ENCODE measurements around the gene JMJD7. TPM values are rescaled to one million over a fixed set of nuclear protein-coding genes. Genes with fewer than 3 reads are reported as not detected.

Gene JMJD7
- polyA plus RNA-seq (ENCODE audit: insufficient read depth in 1 of 5, insufficient read length in 5 of 5, low replicate concordance in 1 of 5): 10 to 100 TPM; 12.2 to 14.4 (median 13.0) TPM
- long read RNA-seq, donor 1, partial matches to known transcripts: 0 of 5 reads
- long read RNA-seq, donor 1, other reads (novel, unspliced or antisense): 0 of 5 reads
- long read RNA-seq, donor 2, partial matches to known transcripts: 0 of 2 reads
- long read RNA-seq, donor 2, other reads (novel, unspliced or antisense): 0 of 2 reads
- long read RNA-seq, donor 3, partial matches to known transcripts: 0 of 3 reads
- long read RNA-seq, donor 3, other reads (novel, unspliced or antisense): 0 of 3 reads
- long read RNA-seq, donor 4, partial matches to known transcripts: 0 of 1 reads
- long read RNA-seq, donor 4, other reads (novel, unspliced or antisense): 0 of 1 reads
- long read RNA-seq, donor 5, partial matches to known transcripts: 5 of 10 reads
- long read RNA-seq, donor 5, other reads (novel, unspliced or antisense): 0 of 10 reads
- long read RNA-seq, donor 6, partial matches to known transcripts: 0 of 3 reads
- long read RNA-seq, donor 6, other reads (novel, unspliced or antisense): 0 of 3 reads
- long read RNA-seq, donor 7, partial matches to known transcripts: 0 of 5 reads
- long read RNA-seq, donor 7, other reads (novel, unspliced or antisense): 0 of 5 reads
- long read RNA-seq, donor 8, partial matches to known transcripts: 0 of 2 reads
- long read RNA-seq, donor 8, other reads (novel, unspliced or antisense): 0 of 2 reads

- peak; percentile 88 to 89 for DNase-seq
These were observed at the start of gene JMJD7 for GRCh38 chr15:41827880-41828806. Gene JMJD7 (plus strand): TSS chr15:41828092. CDS start chr15:41828125, 33 bp downstream.

DNA sequence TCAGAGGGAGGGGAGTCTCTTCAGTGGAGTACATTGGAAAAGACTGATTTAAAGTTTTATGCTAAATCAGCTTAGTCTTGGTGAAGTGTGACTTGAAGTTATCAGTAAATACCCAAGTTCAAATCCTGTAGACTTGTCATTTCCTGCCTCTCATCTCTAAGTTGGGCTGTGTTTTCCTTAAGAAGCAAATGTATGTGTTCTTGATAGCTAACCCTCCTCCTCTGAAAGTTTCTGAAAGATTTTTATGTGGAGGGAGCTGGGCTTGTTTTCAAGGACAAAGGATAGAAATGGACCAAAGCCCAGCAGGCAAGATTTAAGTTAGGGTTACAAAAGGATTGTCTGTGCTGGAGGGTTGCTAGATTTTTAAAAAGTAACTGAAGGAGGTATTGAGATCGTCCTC is 49.4 kb upstream of the JMJD7 start:
- no peak for DNase-seq

DNA sequence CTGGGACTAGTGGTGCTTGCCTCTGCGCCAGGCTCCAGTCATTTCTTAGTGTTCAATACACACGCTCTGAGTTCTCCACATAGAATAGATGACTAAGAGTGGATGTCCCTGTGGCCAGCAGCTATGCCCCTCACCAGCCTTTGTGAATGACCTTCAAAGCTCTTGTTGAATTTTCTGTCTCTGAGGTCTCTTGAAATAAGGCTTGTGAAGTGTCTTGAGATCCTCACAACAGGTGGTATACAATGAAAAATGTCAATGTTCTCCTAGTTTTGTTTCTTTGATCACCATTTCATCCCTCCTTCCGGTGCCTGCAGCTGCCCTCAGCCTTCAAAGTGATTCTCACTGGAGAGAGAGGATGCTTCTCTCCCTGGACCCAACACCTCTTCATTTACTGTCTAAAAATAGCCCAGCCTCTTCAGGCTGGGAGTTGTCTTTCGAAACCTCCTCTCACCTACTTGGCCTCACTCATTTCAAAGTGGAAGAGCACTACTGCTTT is 48.2 kb upstream of the JMJD7 start:
- DNase-seq: no peak

GRCh38 chr15:41780266-41780665 is 47.6 kb upstream of the JMJD7 start:
- no peak for DNase-seq

DNA sequence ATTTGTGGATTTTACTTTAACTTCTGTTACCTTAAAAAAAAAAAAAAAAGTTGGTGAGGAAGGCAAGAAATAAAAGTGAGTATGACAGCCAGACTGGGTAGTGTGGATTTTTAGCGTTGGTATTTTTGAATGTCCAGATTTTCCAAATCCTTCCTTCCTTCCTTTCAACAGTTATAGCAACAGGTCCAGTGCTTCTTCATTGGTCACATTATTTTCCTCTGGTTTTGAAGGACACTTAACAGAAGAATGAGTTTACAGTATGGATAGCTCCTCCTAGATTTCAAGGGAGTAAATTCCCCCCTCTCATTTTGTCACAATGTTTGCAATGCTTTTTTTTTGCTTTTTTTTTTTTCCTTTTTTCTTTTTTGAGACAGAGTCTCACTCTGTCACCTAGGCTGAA is 47.2 kb upstream of the JMJD7 start:
- no peak for DNase-seq

DNA sequence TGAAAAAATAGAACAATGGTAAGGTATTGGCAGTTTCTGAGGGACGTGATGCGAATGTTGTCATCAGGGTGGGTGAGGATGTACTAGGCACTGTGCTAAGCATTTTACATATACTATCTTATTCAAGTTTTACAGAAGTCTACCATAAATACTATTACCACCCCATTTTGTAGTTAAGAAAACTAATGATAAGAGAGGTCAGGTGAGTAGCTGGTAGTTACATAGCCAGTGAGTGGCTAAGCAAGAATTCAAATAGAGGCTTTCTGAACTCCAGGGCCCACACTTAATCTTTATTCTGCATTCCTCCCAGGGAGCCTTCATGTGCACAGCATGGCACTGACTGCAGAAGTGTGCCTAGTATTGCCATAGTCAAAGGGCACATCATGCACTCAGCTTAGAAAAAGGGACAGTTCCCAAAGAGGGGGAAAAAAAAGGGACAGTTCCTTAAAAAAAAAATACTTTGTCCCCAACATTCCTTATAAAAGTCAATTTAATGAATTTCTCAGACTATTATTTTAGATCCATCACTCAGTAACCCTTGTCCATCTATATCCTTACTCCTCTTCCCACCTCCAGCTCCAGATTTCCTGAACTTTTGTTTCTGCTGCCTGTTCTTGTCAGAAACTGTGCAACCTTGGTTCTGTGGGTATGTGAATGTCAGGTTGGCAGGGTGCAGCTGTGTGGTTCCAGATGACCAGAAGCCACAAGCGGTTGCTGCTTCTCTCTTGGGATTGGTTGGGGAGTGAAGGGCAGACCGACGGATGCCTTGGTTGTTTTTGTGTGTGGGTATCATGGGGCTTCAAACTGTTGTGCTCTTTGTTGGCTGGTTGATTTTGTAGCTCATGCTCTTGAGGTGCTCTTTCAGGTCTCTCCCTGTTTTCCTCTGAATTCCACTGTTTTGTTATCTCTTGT is 45.3 kb upstream of the JMJD7 start:
- DNase-seq: no peak

DNA sequence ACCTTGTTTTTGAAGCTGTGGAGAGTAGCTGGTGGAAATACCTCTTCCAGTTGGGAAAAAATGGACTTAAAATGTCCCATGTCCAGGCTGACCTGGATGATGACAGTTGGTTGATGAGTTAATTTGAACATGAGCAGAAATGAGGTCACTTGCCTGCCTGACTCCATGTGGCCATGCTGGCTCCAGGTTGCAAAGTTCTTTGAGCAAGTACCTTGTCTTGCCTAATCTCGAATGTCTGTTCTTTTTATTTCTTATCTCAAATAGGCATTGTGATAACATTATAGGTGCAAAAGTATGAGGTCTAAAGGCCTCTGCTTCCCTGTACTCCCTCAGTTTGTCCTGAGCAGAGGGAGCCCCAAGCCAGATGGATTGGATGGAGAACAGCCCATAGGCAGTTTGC is 44.6 kb upstream of the JMJD7 start:
- DNase-seq: no peak

DNA sequence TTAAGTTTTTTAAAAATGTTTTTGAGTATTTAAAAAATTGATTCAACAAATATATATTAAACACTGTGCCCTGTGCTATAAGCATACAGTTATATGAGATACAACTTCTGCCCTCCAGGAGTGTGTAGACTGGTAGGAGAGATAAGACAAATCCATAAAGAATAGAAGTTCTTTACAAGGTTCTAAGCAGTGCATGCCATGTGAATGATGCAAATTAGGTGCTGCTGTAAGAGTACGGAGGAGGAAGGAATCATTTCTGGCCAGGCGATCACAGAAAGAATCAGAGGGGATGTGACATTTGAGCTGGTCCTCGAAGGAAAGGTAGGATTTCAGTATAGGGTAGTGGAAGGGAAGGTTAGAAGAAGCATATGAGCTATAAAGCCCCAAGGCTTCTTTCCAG is 39.6 kb upstream of the JMJD7 start:
- DNase-seq: no peak

DNA sequence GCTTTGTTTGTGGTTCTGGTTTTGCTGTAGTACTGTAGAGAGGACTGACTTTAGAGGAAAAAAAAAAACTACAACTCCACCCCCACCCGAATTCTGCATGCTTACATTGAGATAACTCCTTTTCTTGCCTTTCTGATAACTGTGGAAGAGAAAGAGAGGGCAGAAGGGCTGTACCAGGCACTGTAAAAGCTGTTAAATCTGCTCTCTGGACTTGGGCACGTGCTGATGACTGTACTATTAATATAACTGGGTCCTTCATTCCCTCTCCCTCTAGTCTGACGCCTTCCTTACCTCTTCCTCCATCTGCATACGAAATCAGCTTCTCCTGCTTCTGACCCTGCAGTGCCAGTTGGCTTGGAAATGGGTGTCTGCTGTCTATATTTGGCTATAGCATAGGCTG is 38.7 kb upstream of the JMJD7 start:
- DNase-seq: no peak

DNA sequence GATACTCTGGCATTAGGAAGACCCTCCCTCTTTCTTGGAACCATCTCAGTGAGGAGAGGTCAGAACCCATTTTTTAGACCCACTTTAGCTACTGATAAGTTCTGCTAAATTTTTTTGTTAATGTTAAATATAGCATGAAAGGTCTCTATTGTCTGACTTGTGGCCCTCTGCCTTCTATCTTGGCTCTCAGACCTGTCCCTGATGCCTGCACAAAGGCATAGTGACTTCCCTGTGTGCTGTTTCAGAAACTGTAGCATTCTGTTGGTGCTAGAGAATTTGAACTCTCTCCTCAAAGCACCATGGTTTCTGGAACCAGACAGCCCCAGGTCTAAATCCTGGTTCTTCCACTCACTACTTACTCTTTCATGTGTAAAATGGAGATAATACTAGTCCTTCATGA is 38.2 kb upstream of the JMJD7 start:
- no peak for DNase-seq

GRCh38 chr15:41790169-41790568 is 37.7 kb upstream of the JMJD7 start:
- DNase-seq: no peak

GRCh38 chr15:41790756-41791546 is 36.9 kb upstream of the JMJD7 start:
- DNase-seq: no peak

- no peak for DNase-seq
These were observed 36.4 kb upstream of the JMJD7 start for GRCh38 chr15:41791547-41791937.

- DNase-seq: no peak
These were observed 35.8 kb upstream of the JMJD7 start for GRCh38 chr15:41792000-41792637.

DNA sequence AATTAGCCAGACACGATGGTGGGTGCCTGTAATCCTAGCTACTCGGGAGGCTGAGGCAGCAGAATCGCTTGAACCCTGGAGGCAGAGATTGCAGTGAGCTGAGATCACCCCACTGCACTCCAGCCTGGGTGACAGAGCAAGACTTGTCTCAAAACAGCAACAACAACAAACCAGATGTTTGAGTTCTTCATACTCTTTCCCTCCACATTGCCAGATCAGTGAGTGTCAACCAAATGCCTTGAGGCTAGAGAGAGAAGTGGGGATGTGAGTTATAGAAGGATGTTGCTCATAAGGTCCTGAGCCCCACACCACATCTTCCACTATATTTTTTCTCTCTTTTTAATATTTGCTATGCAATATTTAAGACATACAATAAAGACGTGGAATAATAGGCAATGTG is 33.8 kb upstream of the JMJD7 start:
- DNase-seq: no peak

DNA sequence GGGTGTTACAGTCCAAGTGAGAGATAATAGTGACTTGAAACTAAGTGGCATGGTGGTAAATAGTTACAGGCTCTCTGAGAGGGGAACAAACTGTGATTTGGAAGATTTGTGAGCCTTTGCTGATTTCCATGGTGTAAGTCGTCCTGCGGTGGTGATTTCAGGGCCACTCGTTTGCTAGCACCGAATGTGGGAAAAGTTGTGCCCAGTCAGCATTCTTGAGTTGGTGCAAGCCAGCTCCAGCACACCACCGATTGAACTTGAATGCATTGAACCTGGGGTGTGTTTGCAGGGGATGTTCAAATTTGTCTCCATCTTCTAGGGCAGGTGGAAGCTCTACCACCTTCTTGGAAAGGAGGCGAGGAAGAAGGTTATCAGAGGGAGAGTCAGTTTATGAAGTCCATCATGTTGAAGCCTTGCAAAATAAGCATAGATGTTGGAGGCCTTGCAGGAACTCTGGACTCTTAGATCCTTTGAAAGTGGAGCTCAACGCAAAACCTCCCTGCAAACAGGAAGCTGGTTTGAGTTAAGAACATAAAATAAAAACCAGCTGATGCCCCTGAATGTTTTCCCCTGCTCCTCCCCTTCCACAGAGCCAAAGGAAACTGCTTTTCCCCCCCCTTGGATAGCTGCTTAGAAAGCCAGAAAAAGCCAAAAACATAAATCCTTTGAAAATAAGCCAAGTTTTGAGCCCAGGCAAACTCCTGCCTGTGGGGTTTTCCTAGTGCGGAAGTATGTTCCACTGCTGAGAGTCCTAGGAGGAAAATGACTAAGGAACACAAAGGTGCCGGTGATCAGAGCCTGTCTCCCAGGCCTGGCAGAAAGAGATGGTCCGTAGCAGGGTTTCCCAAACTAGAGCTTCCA is 31.7 kb upstream of the JMJD7 start:
- DNase-seq: peak in 1 of 2 donors; percentile 52

- no peak for DNase-seq
These were observed 30.5 kb upstream of the JMJD7 start for GRCh38 chr15:41797201-41797944.

Measured in right lung (tissue), 10 donors.